AG08395 (cell line): Measurements from ENCODE around the gene NKIRAS2.
"Not testable (repeated sequence)": the region's sequence is repeated elsewhere in the genome, so short reads cannot be mapped to it uniquely, and the experiment has no call there.

Source experiments
- DNase-seq: peaks from one replicate; pipeline ENCODE4 v3.0.0; 2012; ENCODE audit warnings: mixed read lengths, low spot score

The NKIRAS2 gene

GRCh38 chr17:41998497-41998896 is 21.4 kb upstream of the NKIRAS2 start:
- DNase-seq = no peak

DNA sequence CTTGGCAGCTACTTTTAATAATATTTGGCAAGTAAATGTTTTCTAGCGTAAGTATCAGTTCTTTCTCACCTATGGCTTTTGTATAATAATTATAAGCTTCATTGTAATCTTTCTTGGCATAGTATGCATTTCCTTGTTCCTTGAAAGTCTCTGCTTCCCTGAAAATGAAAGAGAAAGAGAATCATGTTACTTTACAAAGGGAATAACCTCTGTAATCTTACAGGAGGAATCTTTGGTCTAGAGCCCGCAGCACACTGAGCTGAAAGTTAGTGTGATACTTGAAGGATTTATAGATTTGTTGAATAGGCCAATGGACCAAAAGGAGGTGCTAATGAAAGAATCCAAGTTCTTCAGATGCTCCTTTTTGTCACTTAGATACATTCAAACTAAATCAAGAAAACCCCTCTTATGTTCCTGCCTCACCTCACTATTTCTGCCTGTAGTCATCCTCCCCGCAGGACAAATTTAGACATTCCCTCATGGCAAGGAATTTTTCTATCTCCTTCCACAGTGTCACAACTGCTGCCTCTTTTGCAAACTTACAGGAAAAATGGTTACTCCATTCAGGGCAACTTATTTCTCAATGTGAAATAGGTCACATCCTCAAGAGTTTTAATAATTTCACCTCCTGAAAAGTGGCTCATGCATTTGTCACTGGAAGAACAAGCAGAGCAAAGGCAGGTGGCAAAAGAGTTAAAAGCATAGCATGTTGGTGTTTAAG is 19.3 kb upstream of the NKIRAS2 start:
- DNase-seq = no peak

DNA sequence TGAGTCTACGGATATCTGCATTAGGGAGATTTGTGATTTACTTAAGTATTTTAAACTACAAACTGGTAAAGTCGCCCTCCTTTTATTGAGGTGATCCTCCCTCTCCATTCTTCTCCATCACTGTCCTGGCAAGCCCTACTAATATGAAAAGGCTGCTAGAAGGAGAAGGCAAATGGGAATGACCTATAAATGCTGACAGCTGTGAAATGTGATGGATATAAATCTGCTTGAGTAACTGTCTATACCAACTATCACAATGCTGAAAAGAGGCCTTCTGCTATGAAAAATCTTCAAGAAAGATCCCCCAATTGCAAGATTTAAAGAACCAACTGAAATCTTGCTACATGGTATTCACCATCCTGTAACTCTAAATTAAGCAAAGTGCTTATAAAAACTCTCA is 18.2 kb upstream of the NKIRAS2 start:
- DNase-seq = no peak

DNA sequence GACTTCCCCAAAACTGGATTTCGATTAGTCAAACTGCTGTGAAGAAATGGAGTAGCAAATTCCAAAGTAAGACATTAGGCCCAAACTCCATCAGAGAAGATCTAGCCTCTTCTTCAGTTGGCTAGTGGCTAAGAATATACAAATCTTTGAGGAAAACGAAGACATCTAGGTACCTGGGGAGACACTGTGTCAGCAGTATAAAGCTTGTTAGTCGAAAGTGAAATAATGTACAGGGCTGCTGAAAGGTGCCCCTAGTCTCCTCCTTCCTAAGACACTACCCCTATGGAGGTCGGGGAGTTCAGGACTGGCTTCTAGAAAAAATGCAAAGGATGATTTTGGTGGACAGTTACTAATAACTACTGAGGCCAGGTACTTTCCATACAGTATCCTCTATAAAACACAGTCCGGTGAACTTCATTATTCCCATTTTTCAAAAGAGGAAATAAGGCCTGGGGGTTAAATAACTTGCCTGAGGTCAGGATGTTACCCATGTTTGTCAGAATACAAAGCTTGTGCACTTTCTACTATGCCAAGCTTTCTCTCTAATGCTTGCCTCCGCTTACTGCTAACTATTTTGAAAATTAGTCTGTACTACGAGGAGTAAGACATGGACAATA is 17.6 kb upstream of the NKIRAS2 start:
- DNase-seq = no peak

DNA sequence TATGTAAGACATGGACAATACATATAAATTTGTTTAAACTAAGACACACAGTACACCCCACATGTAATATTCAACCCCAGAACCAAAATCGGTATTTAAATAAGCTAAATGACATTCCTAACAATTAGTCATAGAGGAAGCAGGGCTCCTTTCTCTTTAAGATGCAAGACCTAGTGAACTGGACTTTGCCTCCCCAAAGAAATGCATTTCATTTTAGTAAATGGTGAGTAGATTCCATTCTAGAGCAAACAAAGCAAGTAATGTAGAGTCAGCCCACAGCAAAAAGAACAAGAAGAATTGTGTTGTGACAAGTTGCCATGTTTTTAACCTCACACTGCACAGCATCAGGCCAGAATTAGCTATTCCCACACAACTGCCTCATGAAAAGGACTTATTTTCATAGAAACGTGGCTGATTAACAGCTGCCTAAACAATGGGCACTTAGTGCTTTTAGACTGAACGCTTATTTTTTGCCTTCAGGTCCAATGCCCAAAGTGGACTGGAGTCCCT is 17.0 kb upstream of the NKIRAS2 start:
- no peak for DNase-seq

DNA sequence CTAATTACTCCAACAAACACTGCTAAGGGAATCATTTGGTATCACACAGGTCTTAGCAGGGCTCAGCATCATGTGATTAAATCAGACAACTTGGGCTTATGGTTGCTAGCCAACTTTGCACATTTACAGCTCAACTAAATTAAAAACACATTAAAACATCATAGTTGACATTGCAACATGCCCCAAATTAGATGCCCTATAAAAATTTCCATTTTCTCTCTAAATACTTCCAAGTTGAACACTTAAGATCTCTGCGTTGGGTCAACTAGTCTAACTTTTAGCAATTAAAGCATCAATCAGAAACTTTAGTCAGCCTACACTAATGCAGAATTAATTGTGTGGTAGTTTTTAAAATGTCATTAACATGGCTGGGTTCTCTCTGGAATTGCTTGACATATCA is 14.7 kb upstream of the NKIRAS2 start:
- DNase-seq = no peak

DNA sequence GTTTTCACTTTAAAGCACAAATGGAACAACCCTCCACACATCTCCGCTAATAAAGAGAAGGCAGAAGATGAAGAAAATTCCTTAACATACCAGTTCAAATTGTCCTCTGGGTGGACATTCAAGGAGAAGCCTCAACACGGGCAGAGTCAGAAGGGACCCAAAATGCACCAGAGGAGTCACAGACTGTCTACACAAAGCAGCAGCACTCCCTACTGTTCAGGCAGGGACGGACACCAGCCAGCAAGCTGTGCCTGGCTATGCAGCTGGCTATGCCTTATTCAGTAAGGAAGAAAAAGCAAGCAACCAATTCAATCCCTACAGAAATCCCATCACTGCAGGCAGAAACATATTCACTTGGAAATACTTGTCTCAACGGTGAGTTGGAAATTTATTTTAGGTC is 10.7 kb upstream of the NKIRAS2 start:
- DNase-seq = no peak

DNA sequence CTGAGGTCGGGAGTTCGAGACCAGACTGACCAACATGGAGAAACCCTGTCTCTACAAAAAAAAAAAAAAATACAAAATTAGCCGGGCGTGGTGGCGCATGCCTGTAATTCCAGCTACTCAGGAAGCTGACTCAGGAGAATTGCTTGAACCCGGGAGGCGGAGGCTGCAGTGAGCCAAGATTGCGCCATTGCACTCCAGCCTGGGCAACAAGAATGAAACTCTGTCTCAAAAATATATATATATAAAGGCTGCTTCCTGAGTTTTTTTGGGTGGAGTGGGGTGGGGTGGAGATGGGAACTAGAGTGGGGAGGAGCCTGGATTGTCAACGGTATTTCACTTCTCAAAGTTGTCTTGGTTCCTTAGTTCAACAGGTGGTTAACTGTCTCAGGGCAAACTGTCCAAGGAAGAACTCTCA is 9.6 kb upstream of the NKIRAS2 start:
- DNase-seq = not testable (repeated sequence)

- peak; percentile 57 for DNase-seq
Measured at GRCh38 chr17:42010898-42011516, 8.9 kb upstream of the NKIRAS2 start.

GRCh38 chr17:42012363-42012762 is 7.5 kb upstream of the NKIRAS2 start:
- DNase-seq = not testable (repeated sequence)

- DNase-seq = not testable (repeated sequence)
Measured at GRCh38 chr17:42013740-42014139, 6.2 kb upstream of the NKIRAS2 start.

- no peak for DNase-seq
Measured at GRCh38 chr17:42016411-42016831, 3.5 kb upstream of the NKIRAS2 start.

DNA sequence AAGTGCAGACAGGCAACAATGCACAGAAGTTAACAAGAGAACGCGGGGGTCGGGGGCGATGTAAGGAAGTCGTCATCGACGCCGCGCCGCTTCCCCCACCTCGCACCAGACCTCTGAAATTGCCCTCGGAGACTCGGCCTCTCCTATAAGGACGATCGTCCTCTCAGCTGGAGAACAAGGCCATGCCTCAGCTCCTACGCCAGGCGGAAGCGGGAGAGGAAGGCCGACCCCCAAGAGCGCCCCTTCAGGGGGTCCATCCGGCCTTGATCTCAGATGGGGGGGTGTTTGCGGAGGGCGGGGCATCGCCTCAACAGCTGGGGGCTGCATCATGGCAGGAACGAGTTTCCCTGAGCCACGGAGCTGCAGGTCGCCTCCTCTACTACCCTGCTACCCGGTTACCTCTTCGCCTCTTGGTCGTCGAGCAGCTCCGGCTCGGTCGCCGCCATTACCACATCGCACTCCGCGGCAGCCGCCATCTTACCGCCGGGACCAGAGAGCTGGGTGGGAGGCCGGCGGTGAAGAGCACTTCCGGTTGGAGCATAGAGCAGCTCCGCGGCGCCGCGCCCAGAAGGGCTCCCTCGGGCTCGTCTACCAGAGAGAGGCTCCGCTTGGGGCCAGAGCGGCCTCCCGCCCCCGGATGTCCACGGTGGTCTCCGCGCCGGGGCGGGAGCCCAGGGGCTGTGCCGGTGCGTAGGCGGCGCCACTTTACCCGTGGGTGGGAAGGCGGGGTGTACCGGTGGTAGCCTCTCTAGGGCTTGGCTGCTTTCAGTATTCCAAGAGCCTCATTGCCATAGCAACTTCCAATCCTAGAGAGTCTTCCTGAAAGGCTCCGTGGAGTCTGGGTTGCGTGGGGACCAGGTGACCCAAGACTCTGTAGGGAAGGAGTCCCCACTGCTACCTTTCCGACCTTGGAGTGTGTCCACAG is 2.7 kb upstream of the NKIRAS2 start, which contains the start of gene DNAJC7:
Gene DNAJC7, minus strand, starts transcription at position 499 of the 925 bp plus-strand sequence. Its CDS starts 23 bp downstream, at position 476.
- peak; percentile 95 for DNase-seq

DNA sequence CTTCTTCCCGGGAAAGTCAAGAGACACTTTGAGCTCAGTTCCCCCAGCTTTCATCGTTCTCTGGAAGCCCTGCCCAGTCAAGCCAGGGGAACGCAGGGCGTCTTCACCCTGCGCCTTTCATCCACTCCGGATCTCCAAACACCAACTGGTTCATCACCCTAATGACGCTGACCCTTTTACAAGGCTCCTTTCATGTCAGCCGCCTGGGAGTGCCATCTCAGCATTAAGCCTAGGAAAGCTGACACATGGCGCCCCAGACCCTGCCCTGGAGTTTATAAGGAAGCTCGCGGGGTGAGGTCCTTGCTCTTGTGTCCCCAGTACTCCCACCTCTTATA is 2.1 kb upstream of the NKIRAS2 start:
- peak; percentile 45 for DNase-seq

DNA sequence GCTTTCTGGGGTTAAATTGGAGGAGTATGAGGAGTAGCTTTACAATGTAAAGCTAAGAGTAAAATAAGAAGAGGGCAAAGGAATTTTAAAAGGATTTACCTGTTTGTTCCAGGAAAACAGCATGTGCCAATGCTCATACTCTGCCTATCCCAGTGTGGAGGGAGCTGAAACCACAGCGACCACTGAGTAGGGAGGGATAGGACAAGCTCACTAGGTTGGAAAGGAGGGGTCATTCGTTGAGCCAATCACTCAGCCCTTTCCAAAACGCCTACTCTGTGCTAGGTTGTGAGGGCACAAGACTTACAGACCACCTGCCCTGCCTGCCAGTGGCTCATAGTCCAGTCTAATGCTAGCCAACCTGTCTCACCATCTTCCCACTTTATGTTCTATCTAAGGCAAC is 1.6 kb upstream of the NKIRAS2 start:
- DNase-seq = no peak

GRCh38 chr17:42018988-42019387 is 902 bp upstream of the NKIRAS2 start:
- DNase-seq = no peak

DNA sequence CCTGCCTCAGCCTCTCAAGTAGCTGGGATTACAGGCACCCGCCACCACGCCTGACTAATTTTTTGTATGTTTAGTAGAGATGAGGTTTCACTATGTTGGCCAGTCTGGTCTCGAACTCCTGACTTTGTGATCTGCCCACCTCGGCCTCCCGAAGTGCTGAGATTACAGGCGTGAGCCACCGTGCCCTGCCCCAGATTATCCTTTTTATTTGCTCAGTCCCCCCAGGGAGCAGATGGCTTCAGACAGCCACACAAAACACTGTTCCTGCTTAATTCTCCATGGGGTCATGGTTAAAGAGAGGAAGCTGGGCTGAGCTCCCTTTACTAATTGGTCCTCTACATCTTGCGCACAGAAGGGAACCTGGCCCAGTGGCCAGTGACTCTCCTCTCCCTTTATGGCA is 955 bp downstream of the NKIRAS2 start:
- DNase-seq = not testable (repeated sequence)

DNA sequence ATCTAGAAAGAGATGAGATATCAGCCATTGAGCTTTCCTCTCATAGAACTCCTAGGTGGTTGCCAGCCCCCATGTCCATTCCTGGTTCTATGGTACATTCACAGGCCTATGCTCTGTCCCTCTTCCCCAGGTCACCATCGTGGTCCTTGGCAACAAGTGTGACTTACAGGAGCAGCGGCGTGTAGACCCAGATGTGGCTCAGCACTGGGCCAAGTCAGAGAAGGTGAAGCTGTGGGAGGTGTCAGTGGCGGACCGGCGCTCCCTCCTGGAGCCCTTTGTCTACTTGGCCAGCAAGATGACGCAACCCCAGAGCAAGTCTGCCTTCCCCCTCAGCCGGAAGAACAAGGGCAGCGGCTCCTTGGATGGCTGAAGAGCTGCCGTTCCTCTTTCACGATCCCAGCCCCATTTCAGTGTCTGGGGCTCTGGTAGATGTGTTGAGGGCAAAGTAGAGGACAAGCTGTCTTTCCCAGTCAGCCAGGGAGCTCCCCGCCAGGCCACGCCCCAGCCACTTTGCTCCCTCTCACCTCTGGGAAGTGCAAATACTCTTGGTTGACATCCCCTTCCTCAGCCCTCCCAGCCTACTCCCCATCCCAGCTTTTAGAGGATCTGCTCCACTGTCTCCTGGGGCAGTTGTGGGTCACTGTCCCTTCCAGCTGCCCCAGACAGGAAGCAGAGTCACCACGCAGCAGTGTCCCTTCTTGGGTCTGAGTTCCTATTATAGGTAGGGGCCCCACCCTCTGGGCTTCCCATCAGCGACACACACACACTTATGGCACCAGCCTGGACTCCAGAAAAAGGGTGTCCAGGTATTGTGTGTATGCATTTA is 3.8 kb downstream of the NKIRAS2 start:
- DNase-seq = no peak

- no peak for DNase-seq
Measured at GRCh38 chr17:42025191-42025579, 5.3 kb downstream of the NKIRAS2 start.

DNA sequence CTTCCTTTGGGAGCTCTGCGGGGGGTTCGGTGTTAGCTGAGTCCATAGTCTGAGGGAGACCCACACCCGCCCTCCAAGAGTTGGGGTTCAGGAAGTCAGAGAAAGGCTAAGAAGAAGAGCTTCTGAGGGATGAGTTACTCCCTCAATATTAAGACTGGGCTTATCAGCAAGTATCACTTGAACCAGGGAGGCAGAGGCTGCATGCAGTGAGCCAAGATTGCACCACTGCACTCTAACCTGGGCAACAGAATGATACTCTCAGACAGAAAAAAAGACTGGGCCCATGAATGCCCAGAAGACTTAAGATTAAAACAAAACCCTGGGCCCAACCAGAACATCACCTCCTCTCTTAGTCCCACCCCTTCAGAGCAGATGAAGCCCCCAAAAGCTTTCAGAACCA is 6.0 kb downstream of the NKIRAS2 start:
- no peak for DNase-seq
